HepG2 (cell line): Measurements from ENCODE around the gene KRT76. TPM values are rescaled to one million over a fixed set of nuclear protein-coding genes. Genes with fewer than 3 reads are reported as not detected.

Source experiments
- ATAC-seq: fragments of 200-7000 bp; cut with Tn5 transposase; 3 replicates; pipeline ENCODE4 v1.9.1; 2020; ENCODE audit warnings: mild to moderate bottlenecking, moderate library complexity
- BruUV-seq: library from RNA; stranded (reverse); fragments of 400-500 nt; replicated peaks from 2 replicates; lab custom pipeline; 2021; lab: Mats Ljungman, UMichigan
- CTCF ChIA-PET: fragments of 300-600 bp; formaldehyde crosslinking; extraction: SDS; loops from one replicate; lab custom pipeline; 2021; ENCODE audit warnings: low total read pairs, inconsistent platforms, low intra/inter-chr PET ratio; lab: Yijun Ruan, JAX
- POLR2A ChIA-PET: fragments of 350-600 bp; sonication (Branson Sonifier 250); formaldehyde crosslinking; loops from one replicate; lab custom pipeline; 2020; ENCODE audit warnings: antibody characterized with exemption, inconsistent platforms; lab: Yijun Ruan, JAX
- DNase-seq: peaks from one replicate; pipeline ENCODE4 v3.0.0-alpha.2; 2015; ENCODE audit warnings: low spot score
- FAIRE-seq: peaks from 3 replicates; lab custom pipeline; 2011; peaks lifted over from hg19 to GRCh38; lab: Jason Lieb, UNC
- H2AFZ ChIP-seq: one replicate; pipeline ENCODE4 v1.6.1; 2011; ENCODE audit warnings: low read length, inconsistent platforms
- H3K27ac ChIP-seq: fragments of 300-600 bp; 3 replicates; pipeline ENCODE4 v1.8.0; 2011; ENCODE audit warnings: mixed run types, mild to moderate bottlenecking, mixed read lengths, low read length, inconsistent platforms; ENCODE audit not compliant: insufficient read depth; ENCODE audit errors: extremely low read length
- H3K27me3 ChIP-seq, 2 experiments: fragments of 200-600 bp in 1 of 2; 2 replicates in 1 of 2; 3 replicates in 1 of 2; pipeline versions ENCODE4 v1.6.0 to v1.8.0; 2011; ENCODE audit warnings: low read length in 2 of 2, mild to moderate bottlenecking in 2 of 2, moderate library complexity in 2 of 2, inconsistent platforms in 1 of 2; ENCODE audit not compliant: insufficient read depth in 2 of 2, control insufficient read depth in 1 of 2
- H3K36me3 ChIP-seq, 2 experiments: fragments of 200-600 bp in 1 of 2; replicated peaks in 1 of 2; 2 replicates in 1 of 2; 3 replicates in 1 of 2; pipeline versions ENCODE4 v1.5.1 to v1.8.0; 2011; ENCODE audit warnings: low read length in 2 of 2, inconsistent platforms in 1 of 2; ENCODE audit not compliant: insufficient read depth in 2 of 2, control insufficient read depth in 1 of 2
- H3K4me1 ChIP-seq: 2 replicates; pipeline ENCODE4 v1.5.1; 2012; ENCODE audit warnings: low read length, inconsistent platforms; ENCODE audit not compliant: insufficient read depth
- H3K4me2 ChIP-seq: 2 replicates; pipeline ENCODE4 v1.6.0; 2011; ENCODE audit warnings: low read depth, low read length, inconsistent platforms
- H3K4me3 ChIP-seq, 3 experiments: fragments of 200-600 bp in 1 of 3; sonication (generic), shearing (Covaris generic) in 1 of 3; replicated peaks in 1 of 3; 2 replicates each; pipeline ENCODE4 v1.5.1; 2011 to 2016; ENCODE audit warnings: low read length in 3 of 3, inconsistent platforms in 2 of 3, low read depth in 2 of 3, mild to moderate bottlenecking in 2 of 3, control low read depth in 1 of 3, mixed read lengths in 1 of 3; ENCODE audit not compliant: insufficient read depth in 1 of 3
- H3K79me2 ChIP-seq: one replicate; pipeline ENCODE4 v1.6.1; 2011; ENCODE audit warnings: low read length, inconsistent platforms; ENCODE audit not compliant: insufficient read depth
- H3K9ac ChIP-seq: 2 replicates; pipeline ENCODE4 v1.6.0; 2011; ENCODE audit warnings: mild to moderate bottlenecking, low read depth, low read length, inconsistent platforms; ENCODE audit not compliant: insufficient read depth
- H3K9me3 ChIP-seq: 2 replicates; pipeline ENCODE4 v1.5.1; 2012; ENCODE audit warnings: mild to moderate bottlenecking, low read length
- H4K20me1 ChIP-seq: 2 replicates; pipeline ENCODE4 v1.6.0; 2011; ENCODE audit warnings: inconsistent platforms, mild to moderate bottlenecking, low read length, moderate library complexity; ENCODE audit not compliant: insufficient read depth
- BORCS8-MEF2B ChIP-seq: sonication (generic); formaldehyde crosslinking; IDR thresholded peaks from 2 replicates; pipeline ENCODE4 v1.8.0; 2022; ENCODE audit warnings: mild to moderate bottlenecking, missing genetic modification reagents
- BRD4 ChIP-seq: sonication (generic); formaldehyde crosslinking; IDR thresholded peaks from 2 replicates; pipeline ENCODE4 v1.4.0; 2020; ENCODE audit warnings: missing genetic modification reagents
- E2F2 ChIP-seq: sonication (generic); formaldehyde crosslinking; IDR thresholded peaks from 2 replicates; pipeline ENCODE4 v1.4.0; 2020; ENCODE audit warnings: missing genetic modification reagents, borderline replicate concordance
- ISX ChIP-seq: sonication (generic); formaldehyde crosslinking; conservative IDR thresholded peaks from 2 replicates; pipeline ENCODE4 v1.5.0; 2020; ENCODE audit warnings: missing genetic modification reagents
- TERF1 ChIP-seq: sonication (generic); formaldehyde crosslinking; IDR thresholded peaks from 2 replicates; pipeline ENCODE4 v1.8.0; 2022; ENCODE audit warnings: mild to moderate bottlenecking, missing genetic modification reagents, moderate library complexity
- THRA ChIP-seq: sonication (generic); formaldehyde crosslinking; IDR thresholded peaks from 2 replicates; pipeline ENCODE4 v1.4.0; 2020; ENCODE audit warnings: missing genetic modification reagents, borderline replicate concordance
- ZNF124 ChIP-seq: sonication (generic); formaldehyde crosslinking; IDR thresholded peaks from 2 replicates; pipeline ENCODE4 v1.4.0; 2020; ENCODE audit warnings: missing genetic modification reagents
- ZNF136 ChIP-seq: sonication (generic); formaldehyde crosslinking; IDR thresholded peaks from 2 replicates; pipeline ENCODE4 v1.8.1; 2022; ENCODE audit warnings: low read depth, mild to moderate bottlenecking, moderate library complexity, missing genetic modification reagents
- ZNF17 ChIP-seq: sonication (generic); formaldehyde crosslinking; IDR thresholded peaks from 2 replicates; pipeline ENCODE4 v1.5.0; 2020; ENCODE audit warnings: mild to moderate bottlenecking, missing genetic modification reagents
- ZNF552 ChIP-seq: sonication (generic); formaldehyde crosslinking; IDR thresholded peaks from 2 replicates; pipeline ENCODE4 v1.9.0; 2022; ENCODE audit warnings: missing genetic modification reagents, mild to moderate bottlenecking, borderline replicate concordance
- ZNF781 ChIP-seq: sonication (generic); formaldehyde crosslinking; IDR thresholded peaks from 2 replicates; pipeline ENCODE4 v1.5.1; 2020; ENCODE audit warnings: borderline replicate concordance, mild to moderate bottlenecking, missing genetic modification reagents; ENCODE audit errors: not compliant biosample characterization
- ZNF792 ChIP-seq: IDR thresholded peaks from 2 replicates; pipeline ENCODE4 v1.6.1; 2016
- ZSCAN20 ChIP-seq: sonication (generic); formaldehyde crosslinking; IDR thresholded peaks from 2 replicates; pipeline ENCODE4 v1.4.0; 2020; ENCODE audit warnings: missing genetic modification reagents, mild to moderate bottlenecking, borderline replicate concordance
- ZSCAN31 ChIP-seq: sonication (generic); formaldehyde crosslinking; IDR thresholded peaks from 2 replicates; pipeline ENCODE4 v1.5.0; 2020; ENCODE audit warnings: low read depth, mild to moderate bottlenecking, missing genetic modification reagents
- WGBS: methylation state at CpG from one replicate; pipeline ENCODE4 v1.1.6; 2017; ENCODE audit warnings: low lambda C conversion rate; 5-methylcytosine and 5-hydroxymethylcytosine counted together
- in situ Hi-C: cut with HindIII; loops from 2 replicates; pipeline ENCODE4 v1.10.0; 2017; ENCODE audit warnings: low pct_unique_long_range_greater_than_20kb; ENCODE audit not compliant: extremely low pct_ligation_motif_present
- intact Hi-C: fragments of 100-400 bp; cut with micrococcal nuclease; formaldehyde crosslinking; loops from one replicate; pipeline ENCODE4 v1.10.0; 2022; ENCODE audit not compliant: unreplicated experiment
- polyA plus RNA-seq, 8 experiments: library from polyadenylated mRNA; depleted of rRNA in 3 of 8; stranded (reverse) in 7 of 8; unstranded in 1 of 8; fragments of >200 nt; fragmentation: Illumina TruSeq in 4 of 8; extraction: Trizol in 4 of 8; gene quantifications; 2 replicates each; pipeline versions ENCODE4 v1.2.1 to v1.2.3, GENCODE V29; 2011 to 2016; ENCODE audit warnings: low read depth in 4 of 8, missing spikeins in 1 of 8, mixed read lengths in 1 of 8; ENCODE audit not compliant: insufficient read depth in 1 of 8
- total RNA-seq, 5 experiments: library from RNA; depleted of rRNA; stranded (reverse); fragments of >200 nt; fragmentation: Illumina TruSeq; extraction: Trizol; gene quantifications; 2 replicates each; pipeline ENCODE4 v1.2.3, GENCODE V29; 2016; ENCODE audit warnings: low read depth in 1 of 5

Gene KRT76
- total and polyA plus RNA-seq, 2 of the 13 experiments (the other 11 are each of a cell fraction or from before 2014, with no cell fraction given), result not detected

GRCh38 chr12:52820521-52820920 lies 43.4 kb upstream of the KRT76 start (continued):
- no peak for TF ChIP-seq THRA

- ATAC-seq, result no peak
- Histone ChIP-seq H3K79me2 (no peaks in the 10 kb centered on the region), H3K4me2 (no peak overlapping the region), H3K27me3 (peaks cover 5 to 52% of the 10 kb centered on the region in 2 experiments; a peak in 4 of 5 replicates), H3K4me1 (no peaks in the 10 kb centered on the region), H3K36me3 (no peaks in the 10 kb centered on the region), H3K4me3 (no peak overlapping the region), H3K27ac (no peak overlapping the region), H4K20me1 (no peaks in the 10 kb centered on the region), H3K9me3 (no peaks in the 10 kb centered on the region), H2AFZ (no peak overlapping the region), H3K9ac (no peak overlapping the region)
- WGBS, result 15% methylated on average over 7 of the region's 7 CpGs
- DNase-seq, result no peak
- ChIA-PET POLR2A (no interaction called here), CTCF (no interaction called here)
- in situ Hi-C loops (no loop called here), intact Hi-C loops (no loop called here)
- no peak for TF ChIP-seq BRD4
- TF ChIP-seq ZNF781 (CRISPR knock-in tag), result no peak
- no peak for TF ChIP-seq ZNF136 (CRISPR knock-in tag)
- TF ChIP-seq ISX (CRISPR knock-in tag), result no peak
- no peak for TF ChIP-seq ZNF552
- TF ChIP-seq ZSCAN31 (CRISPR knock-in tag), result no peak
- no peak for TF ChIP-seq ZNF792 (CRISPR knock-in tag)
- TF ChIP-seq E2F2, result no peak
- TF ChIP-seq ZSCAN20, result no peak
- TF ChIP-seq ZNF17 (CRISPR knock-in tag), result no peak
- no peak for TF ChIP-seq BORCS8-MEF2B
- TF ChIP-seq TERF1 (CRISPR knock-in tag), result no peak
- no peak for TF ChIP-seq ZNF124
- BruUV-seq, result no TSS peak
- FAIRE-seq, result no peak
Observed at GRCh38 chr12:52819731-52820510, 42.8 kb upstream of the KRT76 start.
